Measurements from ENCODE around the gene RCC1. TPM values are rescaled to one million over a fixed set of nuclear protein-coding genes. Genes with fewer than 3 reads are reported as not detected.

Gene RCC1
- polyA plus RNA-seq (2013): 90.8 and 94.1 TPM in 2 replicates

GRCh38 chr1:28505406-28506187 is at the start of gene RCC1:
TSS of gene RCC1 (plus strand) at chr1:28506043. CDS start at chr1:28529867, 23,824 bp downstream.
- Histone ChIP-seq H3K79me2 (ENCODE audit: control insufficient read depth, insufficient read depth, low read length, poor library complexity) (peaks cover 19% of the 10 kb centered on the region), H3K36me3 (ENCODE audit: control insufficient read depth in 1 of 2, insufficient read depth in 2 of 2, low read length in 2 of 2) (peaks cover 30 to 33% of the 10 kb centered on the region in 2 experiments), H3K4me1 (ENCODE audit: control insufficient read depth in 1 of 2, insufficient read depth in 2 of 2, low read length in 2 of 2) (peaks cover 0 to 6% of the 10 kb centered on the region in 2 experiments), H4K8ac (ENCODE audit: low read depth, low read length) (peak within 1 kb of the TSS; percentile 96), H3K9me3 (ENCODE audit: insufficient read depth, low read depth, low read length) (no peaks in the 10 kb centered on the region), H2BK12ac (ENCODE audit: low read length) (no peak within 1 kb of the TSS), H3K4ac (ENCODE audit: low read depth, low read length) (peak within 1 kb of the TSS; percentile 99), H3K79me1 (ENCODE audit: low read length) (peaks cover 28% of the 10 kb centered on the region), H3K9ac (ENCODE audit: low read length) (peak within 1 kb of the TSS; percentile 95), H3K23ac (ENCODE audit: low read length) (no peak within 1 kb of the TSS), H3K27ac (ENCODE audit: low read depth, low read length) (peak within 1 kb of the TSS; percentile 92), H2AK5ac (ENCODE audit: low read length) (peak within 1 kb of the TSS; percentile 94), H3K4me3 (ENCODE audit: low read depth, low read length) (peak within 1 kb of the TSS; percentile 93), H4K12ac (ENCODE audit: low read depth, low read length) (peak within 1 kb of the TSS; percentile 93), H4K91ac (ENCODE audit: low read depth, low read length) (peak within 1 kb of the TSS; percentile 95), H3K18ac (ENCODE audit: low read length) (peak within 1 kb of the TSS; percentile 99), H2BK5ac (ENCODE audit: low read depth, low read length, poor library complexity) (peak within 1 kb of the TSS; percentile 97), H2AFZ (ENCODE audit: insufficient read depth, low read length, poor library complexity) (peak within 1 kb of the TSS; percentile 94), H3K14ac (ENCODE audit: low read length) (peak within 1 kb of the TSS; percentile 98), H2BK120ac (ENCODE audit: insufficient read depth, low read length, poor library complexity) (peak within 1 kb of the TSS; percentile 98), H3K27me3 (ENCODE audit: insufficient read depth, low read length) (no peaks in the 10 kb centered on the region), H3K4me2 (ENCODE audit: low read length) (peak within 1 kb of the TSS; percentile 84)
- DNase-seq: peak; percentile 100
- no CpG with 5 or more reads among the region's 41 CpGs for WGBS (ENCODE audit: extremely low coverage, insufficient coverage, insufficient read length)

GRCh38 chr1:28456078-28456477 is 49.8 kb upstream of the RCC1 start:
- H2AK5ac ChIP-seq (ENCODE audit: low read length): no peak overlapping the region
- no peak overlapping the region for H3K9ac ChIP-seq (ENCODE audit: low read length)
- H3K4me1 ChIP-seq (ENCODE audit: control insufficient read depth in 1 of 2, insufficient read depth in 2 of 2, low read length in 2 of 2): peaks cover 0 to 3% of the 10 kb centered on the region in 2 experiments
- no peak overlapping the region for H3K14ac ChIP-seq (ENCODE audit: low read length)
- H4K8ac ChIP-seq (ENCODE audit: low read depth, low read length): peak overlapping the region; percentile 67
- H4K91ac ChIP-seq (ENCODE audit: low read depth, low read length): no peak overlapping the region
- H2BK12ac ChIP-seq (ENCODE audit: low read length): no peak overlapping the region
- peaks cover 4 to 8% of the 10 kb centered on the region in 2 experiments for H3K36me3 ChIP-seq (ENCODE audit: control insufficient read depth in 1 of 2, insufficient read depth in 2 of 2, low read length in 2 of 2)
- H3K4me3 ChIP-seq (ENCODE audit: low read depth, low read length): no peak overlapping the region
- no peaks in the 10 kb centered on the region for H3K9me3 ChIP-seq (ENCODE audit: insufficient read depth, low read depth, low read length)
- no peak overlapping the region for H2AFZ ChIP-seq (ENCODE audit: insufficient read depth, low read length, poor library complexity)
- peak overlapping the region; percentile 68 for H3K18ac ChIP-seq (ENCODE audit: low read length)
- no peak overlapping the region for H3K4me2 ChIP-seq (ENCODE audit: low read length)
- no peak overlapping the region for H4K12ac ChIP-seq (ENCODE audit: low read depth, low read length)
- H3K27me3 ChIP-seq (ENCODE audit: insufficient read depth, low read length): no peaks in the 10 kb centered on the region
- no peak overlapping the region for H2BK120ac ChIP-seq (ENCODE audit: insufficient read depth, low read length, poor library complexity)
- no peak overlapping the region for H3K4ac ChIP-seq (ENCODE audit: low read depth, low read length)
- no peak overlapping the region for H3K27ac ChIP-seq (ENCODE audit: low read depth, low read length)
- H3K79me2 ChIP-seq (ENCODE audit: control insufficient read depth, insufficient read depth, low read length, poor library complexity): no peaks in the 10 kb centered on the region
- H3K23ac ChIP-seq (ENCODE audit: low read length): no peak overlapping the region
- H2BK5ac ChIP-seq (ENCODE audit: low read depth, low read length, poor library complexity): no peak overlapping the region
- H3K79me1 ChIP-seq (ENCODE audit: low read length): no peaks in the 10 kb centered on the region
- no CpG with 5 or more reads among the region's 5 CpGs for WGBS (ENCODE audit: extremely low coverage, insufficient coverage, insufficient read length)
- DNase-seq: peak; percentile 3 to 17

- Histone ChIP-seq H3K4me2 (ENCODE audit: low read length) (no peak overlapping the region), H4K91ac (ENCODE audit: low read depth, low read length) (no peak overlapping the region), H4K12ac (ENCODE audit: low read depth, low read length) (no peak overlapping the region), H2BK120ac (ENCODE audit: insufficient read depth, low read length, poor library complexity) (no peak overlapping the region), H3K4me3 (ENCODE audit: low read depth, low read length) (no peak overlapping the region), H3K9me3 (ENCODE audit: insufficient read depth, low read depth, low read length) (no peaks in the 10 kb centered on the region), H2BK5ac (ENCODE audit: low read depth, low read length, poor library complexity) (no peak overlapping the region), H2AK5ac (ENCODE audit: low read length) (no peak overlapping the region), H4K8ac (ENCODE audit: low read depth, low read length) (no peak overlapping the region), H3K79me2 (ENCODE audit: control insufficient read depth, insufficient read depth, low read length, poor library complexity) (no peaks in the 10 kb centered on the region), H3K4me1 (ENCODE audit: control insufficient read depth in 1 of 2, insufficient read depth in 2 of 2, low read length in 2 of 2) (peaks cover 0 to 3% of the 10 kb centered on the region in 2 experiments), H3K9ac (ENCODE audit: low read length) (no peak overlapping the region), H3K14ac (ENCODE audit: low read length) (no peak overlapping the region), H3K27ac (ENCODE audit: low read depth, low read length) (no peak overlapping the region), H3K4ac (ENCODE audit: low read depth, low read length) (no peak overlapping the region), H3K23ac (ENCODE audit: low read length) (no peak overlapping the region), H3K18ac (ENCODE audit: low read length) (no peak overlapping the region), H3K36me3 (ENCODE audit: control insufficient read depth in 1 of 2, insufficient read depth in 2 of 2, low read length in 2 of 2) (peaks cover 3 to 4% of the 10 kb centered on the region in 2 experiments), H3K27me3 (ENCODE audit: insufficient read depth, low read length) (no peaks in the 10 kb centered on the region), H3K79me1 (ENCODE audit: low read length) (no peaks in the 10 kb centered on the region), H2BK12ac (ENCODE audit: low read length) (no peak overlapping the region), H2AFZ (ENCODE audit: insufficient read depth, low read length, poor library complexity) (no peak overlapping the region)
- WGBS (ENCODE audit: extremely low coverage, insufficient coverage, insufficient read length): no CpG with 5 or more reads among the region's 1 CpG
- no peak for DNase-seq
Measured at GRCh38 chr1:28457678-28458077, 48.2 kb upstream of the RCC1 start.

- Histone ChIP-seq H3K23ac (ENCODE audit: low read length) (no peak overlapping the region), H4K8ac (ENCODE audit: low read depth, low read length) (no peak overlapping the region), H3K14ac (ENCODE audit: low read length) (no peak overlapping the region), H3K79me2 (ENCODE audit: control insufficient read depth, insufficient read depth, low read length, poor library complexity) (no peaks in the 10 kb centered on the region), H2BK120ac (ENCODE audit: insufficient read depth, low read length, poor library complexity) (no peak overlapping the region), H2AK5ac (ENCODE audit: low read length) (no peak overlapping the region), H3K4me2 (ENCODE audit: low read length) (no peak overlapping the region), H3K27ac (ENCODE audit: low read depth, low read length) (no peak overlapping the region), H4K91ac (ENCODE audit: low read depth, low read length) (no peak overlapping the region), H3K36me3 (ENCODE audit: control insufficient read depth in 1 of 2, insufficient read depth in 2 of 2, low read length in 2 of 2) (peaks cover 4 to 5% of the 10 kb centered on the region in 2 experiments), H4K12ac (ENCODE audit: low read depth, low read length) (no peak overlapping the region), H3K4ac (ENCODE audit: low read depth, low read length) (no peak overlapping the region), H2BK12ac (ENCODE audit: low read length) (no peak overlapping the region), H3K18ac (ENCODE audit: low read length) (no peak overlapping the region), H2BK5ac (ENCODE audit: low read depth, low read length, poor library complexity) (no peak overlapping the region), H3K9me3 (ENCODE audit: insufficient read depth, low read depth, low read length) (no peaks in the 10 kb centered on the region), H3K79me1 (ENCODE audit: low read length) (no peaks in the 10 kb centered on the region), H3K27me3 (ENCODE audit: insufficient read depth, low read length) (no peaks in the 10 kb centered on the region), H3K9ac (ENCODE audit: low read length) (no peak overlapping the region), H3K4me1 (ENCODE audit: control insufficient read depth in 1 of 2, insufficient read depth in 2 of 2, low read length in 2 of 2) (peaks cover 0 to 3% of the 10 kb centered on the region in 2 experiments), H3K4me3 (ENCODE audit: low read depth, low read length) (no peak overlapping the region), H2AFZ (ENCODE audit: insufficient read depth, low read length, poor library complexity) (no peak overlapping the region)
- no CpG with 5 or more reads among the region's 7 CpGs for WGBS (ENCODE audit: extremely low coverage, insufficient coverage, insufficient read length)
- no peak for DNase-seq
Measured at GRCh38 chr1:28458237-28459228, 47.3 kb upstream of the RCC1 start.

All from trophoblast cell (in vitro differentiated cells and primary cell).